Activated CD4-positive, CD25-positive, alpha-beta regulatory T cell (primary cell): ENCODE data around the gene SMIM1.

Experiments
- DNase-seq, 4 experiments: peaks; one replicate each; lab custom pipeline; 2025; lab: John Stamatoyannopoulos, UW

Gene SMIM1

DNA sequence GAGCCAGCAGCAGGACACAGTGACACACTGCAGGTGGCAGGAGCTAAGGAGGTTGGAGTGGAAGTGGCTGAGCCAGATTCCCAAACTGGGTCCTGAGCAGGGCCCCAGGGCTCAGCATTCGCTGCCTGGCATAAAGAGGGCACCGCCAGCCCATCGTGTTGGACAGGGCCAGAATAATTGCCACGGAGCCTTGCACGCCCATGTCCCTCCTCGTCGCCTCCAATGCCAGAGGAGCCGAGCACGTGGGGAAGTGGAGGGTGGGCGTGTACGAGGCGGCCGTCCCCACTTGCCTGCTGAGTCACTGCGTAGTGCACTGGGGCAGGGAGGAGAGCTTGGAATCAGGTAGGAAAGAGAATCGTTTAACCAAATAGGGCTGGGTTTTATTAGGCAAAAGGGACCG lies 49.9 kb downstream of the SMIM1 start:
- DNase-seq: no peak

DNA sequence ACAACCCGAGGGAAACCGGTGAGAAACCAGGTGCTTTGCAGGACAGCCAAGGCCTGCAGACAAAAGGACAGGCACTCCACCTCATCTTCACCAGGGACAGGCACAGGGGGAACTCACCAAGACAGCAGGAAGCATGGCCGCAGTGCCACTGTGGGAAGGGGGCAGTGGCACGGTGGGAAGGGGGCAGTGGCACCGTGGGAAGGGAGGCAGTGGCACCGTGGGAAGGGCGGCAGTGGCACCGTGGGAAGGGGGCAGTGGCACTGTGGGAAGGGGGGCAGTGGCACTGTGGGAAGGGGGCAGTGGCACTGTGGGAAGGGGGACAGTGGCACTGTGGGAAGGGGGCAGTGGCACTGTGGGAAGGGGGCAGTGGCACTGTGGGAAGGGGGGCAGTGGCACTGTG lies 52.1 kb downstream of the SMIM1 start:
- DNase-seq: no peak

DNA sequence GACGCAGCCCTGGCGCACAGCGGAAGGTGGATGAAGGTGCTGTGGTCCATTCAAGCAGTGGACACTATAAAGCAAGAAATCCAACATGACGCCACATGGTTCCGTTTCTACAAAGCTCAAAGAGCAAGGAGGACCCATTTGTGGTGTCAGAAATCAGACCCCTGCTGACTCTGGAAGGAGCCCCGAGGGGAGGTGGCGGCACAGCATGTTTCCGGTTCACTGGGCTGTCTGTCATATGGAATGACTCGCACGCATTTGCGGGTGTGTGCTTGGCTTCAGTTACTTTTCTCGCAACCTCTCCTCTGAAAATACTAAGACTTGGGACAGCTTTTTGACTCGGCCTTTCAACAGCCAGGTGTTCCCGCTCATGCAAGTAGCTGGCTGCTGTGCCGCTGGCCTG lies 52.8 kb downstream of the SMIM1 start:
- DNase-seq: no peak
